NCI-H510A (cell line): ENCODE measurements around the gene PSMD6.

Source experiments
- DNase-seq: peaks from one replicate; lab custom pipeline; 2025; lab: John Stamatoyannopoulos, UW

PSMD6 gene

DNA sequence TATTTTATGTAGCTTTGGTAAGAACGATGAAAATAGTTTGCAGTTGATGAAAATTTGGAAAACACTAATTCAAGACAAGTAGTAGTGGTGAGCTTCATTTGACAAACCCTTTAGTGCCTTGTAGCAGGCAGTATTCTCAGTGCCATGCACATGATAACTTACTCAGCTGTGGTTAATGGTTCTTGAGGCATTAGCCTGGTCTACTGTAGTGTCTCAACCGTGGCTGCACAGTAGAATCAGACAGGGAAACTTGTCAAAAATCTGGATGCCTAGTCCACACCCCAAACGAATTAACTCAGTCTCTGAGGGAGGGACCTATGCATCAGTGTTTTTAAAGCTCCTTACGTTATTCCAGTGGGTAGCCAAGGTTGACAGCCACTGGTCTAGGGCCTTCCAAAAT lies 45.4 kb downstream of the PSMD6 start:
- no peak for DNase-seq

- DNase-seq, result no peak
Observed at GRCh38 chr3:63976872-63977200, 46.5 kb downstream of the PSMD6 start.

DNA sequence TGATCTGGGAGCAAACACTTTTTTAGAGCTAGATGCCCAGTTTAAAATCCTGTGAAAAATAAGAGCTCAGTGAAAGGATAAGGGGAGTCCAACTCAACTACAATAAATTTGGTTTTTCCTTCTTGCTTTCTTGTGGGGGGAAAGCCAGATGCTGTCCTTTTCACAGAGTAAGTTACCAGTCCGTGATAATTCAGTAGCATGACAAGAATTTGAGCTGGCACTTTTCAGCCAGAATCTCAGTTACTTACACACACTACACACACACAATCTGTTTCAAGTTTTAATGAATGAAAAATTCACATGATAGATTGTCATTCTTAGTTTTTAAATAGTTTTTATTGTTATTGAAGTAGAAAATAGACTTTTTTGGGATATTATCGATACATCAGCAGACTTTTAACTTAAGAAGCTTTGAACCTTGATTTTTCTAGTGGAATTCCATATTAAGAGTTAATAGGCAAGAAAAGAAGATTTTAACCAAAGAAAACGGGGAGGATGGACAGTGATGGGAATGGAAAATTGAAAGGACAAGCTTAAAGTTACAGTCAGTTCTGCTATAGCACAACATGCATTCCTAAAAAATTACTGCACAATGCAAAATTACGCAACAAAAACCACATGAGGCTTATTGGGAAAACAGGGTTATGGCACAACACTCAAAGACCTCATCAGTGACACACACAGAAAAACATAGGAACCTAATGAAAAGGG lies 47.0 kb downstream of the PSMD6 start:
- no peak for DNase-seq

DNA sequence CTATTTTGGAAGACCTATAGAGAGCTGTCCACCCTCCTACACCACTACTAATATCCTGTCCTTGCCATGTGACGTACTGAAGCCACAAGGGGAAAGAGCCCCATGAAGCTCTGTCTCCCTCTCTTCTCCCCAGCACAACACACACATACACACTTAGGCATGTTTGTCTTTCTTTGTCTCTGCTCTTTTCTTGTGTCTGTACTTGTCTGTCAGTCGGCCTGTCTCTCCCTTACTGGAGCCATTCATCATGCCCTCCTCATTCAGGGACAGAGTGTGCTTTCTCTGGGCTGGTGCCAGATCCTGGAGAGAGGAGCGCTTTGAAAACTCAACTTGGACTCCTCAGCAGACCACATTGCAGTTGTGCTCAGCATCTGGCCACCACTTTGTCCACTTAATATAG lies 47.6 kb downstream of the PSMD6 start:
- DNase-seq, result no peak

DNA sequence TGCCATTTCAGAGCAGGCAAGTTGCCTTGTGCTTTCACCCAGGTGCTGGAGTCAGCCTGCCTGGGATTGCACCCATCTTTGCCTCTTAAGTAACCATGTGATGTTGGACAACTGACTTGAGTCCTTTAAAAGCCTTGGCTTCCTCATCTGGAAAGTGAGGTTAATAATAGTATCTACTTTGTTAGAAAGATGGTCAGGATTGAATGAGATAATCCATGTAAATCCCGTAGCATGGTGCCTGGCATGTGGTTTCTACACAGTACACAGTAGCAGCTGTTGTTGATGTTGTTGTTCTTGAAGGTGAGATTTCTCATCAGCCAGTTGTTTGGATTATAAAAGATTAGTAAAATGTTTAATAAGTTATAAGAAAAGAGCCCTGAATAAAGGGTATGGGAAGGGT lies 48.8 kb downstream of the PSMD6 start:
- no peak for DNase-seq

- DNase-seq, result no peak
Observed at GRCh38 chr3:63973406-63973805, 49.9 kb downstream of the PSMD6 start.

DNA sequence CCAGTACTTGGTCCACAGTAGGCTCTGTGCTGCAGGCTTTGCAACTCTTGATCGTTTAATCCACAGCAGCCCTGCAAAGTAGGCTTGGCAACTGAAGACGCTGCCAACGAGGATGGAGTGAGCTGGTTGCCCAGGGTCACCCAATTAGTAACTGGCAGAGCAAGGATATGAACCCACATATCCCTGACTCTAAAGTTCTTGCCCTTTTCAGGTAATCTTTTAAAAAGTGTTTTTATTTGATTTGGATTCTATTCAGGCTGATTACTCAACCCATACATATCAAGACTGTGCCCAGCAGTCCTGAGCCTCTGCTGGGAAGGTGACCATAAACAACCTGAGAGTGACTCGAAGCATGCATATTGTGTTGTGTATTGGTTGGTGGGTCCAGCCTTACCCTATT lies 50.3 kb downstream of the PSMD6 start:
- DNase-seq, result no peak

GRCh38 chr3:63972196-63972595 lies 51.1 kb downstream of the PSMD6 start:
- DNase-seq, result no peak

DNA sequence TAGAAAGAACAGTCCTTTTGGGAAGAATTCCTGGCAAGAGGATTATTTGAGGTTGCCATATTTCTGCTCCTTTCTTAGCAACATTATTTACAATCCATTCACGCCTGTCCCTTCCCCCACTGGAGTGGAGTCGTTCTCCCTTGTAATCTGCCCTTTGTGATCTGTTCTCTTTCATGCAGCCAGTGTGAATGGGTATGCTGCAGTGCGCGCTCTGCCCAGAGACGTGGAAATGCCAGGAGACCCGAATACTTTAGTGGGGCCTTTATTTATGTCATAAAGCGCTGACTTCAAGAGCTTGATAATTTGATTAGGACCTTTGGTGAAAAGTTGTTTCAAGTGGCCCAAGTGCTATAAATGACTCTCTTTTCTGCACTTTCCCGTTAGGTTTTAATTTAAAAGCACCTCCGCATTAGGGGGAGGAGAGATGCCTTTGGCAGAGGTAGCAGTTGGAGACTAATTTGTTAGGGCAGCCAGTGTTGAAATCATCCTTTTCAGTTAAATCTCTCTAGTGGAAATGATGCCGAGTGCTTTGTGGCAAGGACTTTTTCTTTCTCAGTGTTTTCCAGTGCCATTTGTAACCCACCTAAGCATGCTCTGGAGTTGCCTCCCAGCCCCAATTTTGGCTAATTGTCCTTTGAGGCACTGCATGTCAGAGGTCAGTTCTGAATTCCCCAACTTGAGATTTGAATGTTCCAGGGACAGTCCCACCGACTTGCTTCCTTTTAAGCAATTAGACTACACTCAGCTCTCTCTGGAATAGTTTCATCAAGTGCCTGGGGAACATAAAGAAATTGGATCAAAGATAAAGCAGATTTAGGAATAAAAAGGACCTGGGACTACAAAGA lies 52.4 kb downstream of the PSMD6 start:
- no peak for DNase-seq

DNA sequence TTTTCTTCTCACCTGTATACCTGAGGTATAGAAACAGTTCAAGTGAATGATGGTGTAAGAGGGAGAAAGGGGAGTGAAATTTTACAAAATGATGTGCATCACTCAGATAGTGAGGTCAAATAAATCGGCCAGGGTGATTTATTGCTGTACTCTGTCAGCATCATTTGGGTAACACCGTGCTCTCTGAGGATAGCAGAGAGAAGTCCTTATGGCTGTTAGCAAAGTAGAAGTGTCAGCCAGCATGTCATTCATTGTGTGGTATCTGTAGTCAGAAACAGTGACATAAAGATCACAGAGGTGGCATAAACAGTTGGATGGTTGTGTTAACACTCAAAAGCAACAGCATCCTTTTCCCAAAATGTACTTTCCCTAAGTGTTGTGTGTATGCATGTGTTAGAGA lies 53.4 kb downstream of the PSMD6 start:
- DNase-seq, result no peak

DNA sequence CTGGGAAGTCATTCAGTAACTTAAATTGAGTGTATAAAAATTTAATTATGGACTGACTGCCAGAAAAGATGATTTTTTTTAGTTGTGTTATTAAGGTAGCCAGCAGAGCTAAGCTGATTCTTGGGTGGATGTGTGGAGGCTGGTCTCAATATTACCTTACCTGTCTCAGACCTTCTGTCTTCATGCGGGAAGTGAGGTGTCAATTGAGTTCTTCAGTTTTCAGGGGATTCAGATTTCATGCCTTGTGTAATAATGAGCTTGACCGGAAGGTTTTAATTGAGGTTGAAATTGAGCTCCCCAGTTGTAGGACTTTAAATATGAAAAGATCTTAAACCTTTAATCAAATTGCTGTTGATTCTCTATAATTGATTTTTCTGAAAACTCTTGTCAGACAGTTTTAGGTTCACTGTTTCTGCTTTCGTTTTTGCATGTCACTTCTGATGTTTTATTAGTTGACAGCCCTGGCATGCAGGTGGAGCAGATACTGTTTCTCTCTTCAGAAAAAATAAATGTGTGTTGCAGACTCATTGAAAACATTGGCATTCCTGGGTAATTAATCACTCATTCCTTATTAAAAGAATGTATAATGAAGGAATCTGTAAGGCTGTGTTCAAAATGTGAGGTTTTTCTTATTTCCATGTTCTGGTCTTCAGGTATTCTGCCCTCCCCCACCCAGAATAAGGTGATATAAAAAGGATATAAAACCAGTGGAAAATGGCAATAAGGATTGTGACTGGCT lies 54.5 kb downstream of the PSMD6 start:
- no peak for DNase-seq

DNA sequence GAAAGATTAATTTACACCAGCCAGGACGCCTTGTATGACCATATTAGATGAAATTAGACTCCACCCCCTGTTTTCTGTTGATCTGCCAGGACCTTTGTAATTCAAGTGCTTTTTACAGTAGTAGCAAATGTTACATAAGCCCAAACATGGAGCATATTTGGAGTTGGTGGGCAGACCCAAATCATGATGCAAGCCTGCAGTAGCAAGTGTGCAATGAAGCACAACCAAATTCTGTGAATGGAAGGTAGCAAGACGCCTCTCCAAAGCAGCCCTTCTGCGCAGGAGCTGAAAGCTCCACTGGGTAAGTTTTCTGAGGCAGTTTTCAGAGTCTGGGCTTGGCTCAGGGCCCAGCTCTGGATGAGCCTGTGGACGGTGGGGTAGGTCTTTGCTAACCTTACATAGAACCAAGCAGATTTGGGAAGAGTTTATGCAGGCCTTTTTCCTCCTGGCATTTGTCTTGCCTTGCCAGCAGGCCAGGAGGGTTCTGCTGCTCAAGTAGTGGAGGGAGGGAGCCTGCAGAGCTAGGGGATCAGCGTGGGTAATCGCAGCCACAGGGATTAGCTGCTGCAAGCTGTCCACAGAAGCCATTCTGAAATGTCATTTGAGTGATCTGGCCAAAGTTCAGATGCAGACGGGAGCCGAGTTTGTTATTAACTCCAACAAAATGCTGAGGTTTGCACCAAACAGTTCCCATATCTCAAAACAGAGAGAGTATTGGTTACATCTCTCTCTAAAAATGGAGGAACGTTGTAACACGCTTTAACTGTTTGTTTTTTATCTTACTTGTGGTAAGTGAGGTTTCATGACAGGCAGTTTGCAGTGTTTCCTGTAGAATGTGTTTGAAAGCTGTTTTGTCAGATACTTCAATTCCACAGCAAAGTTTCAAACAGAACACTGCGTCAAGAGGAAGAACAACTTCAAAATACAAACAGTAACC lies 55.4 kb downstream of the PSMD6 start:
- no peak for DNase-seq

- DNase-seq, result no peak
Observed at GRCh38 chr3:63966871-63967270, 56.4 kb downstream of the PSMD6 start.

GRCh38 chr3:63966007-63966406 lies 57.3 kb downstream of the PSMD6 start:
- no peak for DNase-seq

GRCh38 chr3:63964681-63965485 lies 58.4 kb downstream of the PSMD6 start:
- no peak for DNase-seq

GRCh38 chr3:63963496-63963895 lies 59.8 kb downstream of the PSMD6 start:
- DNase-seq, result no peak

DNA sequence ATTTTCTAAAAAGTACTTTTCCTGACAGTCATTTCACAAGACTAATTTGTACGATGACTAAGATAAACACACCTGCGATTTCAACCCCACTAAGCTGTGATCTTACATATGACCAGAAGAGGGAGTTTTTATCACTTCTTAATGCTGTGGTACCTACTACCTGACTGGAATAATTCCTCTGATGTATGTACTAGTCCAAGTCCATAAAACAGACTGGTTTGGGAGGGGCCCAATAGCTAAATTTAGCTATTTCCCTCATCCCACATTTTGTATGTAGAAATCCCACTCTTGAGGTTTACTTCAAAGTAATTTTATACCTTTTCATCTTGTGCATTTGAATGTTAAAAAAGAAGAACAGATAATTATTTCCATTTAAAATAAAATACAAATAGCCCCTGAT lies 61.4 kb downstream of the PSMD6 start:
- no peak for DNase-seq
